B cell (primary cell): ENCODE results near the gene SDF2. TPM values are rescaled to one million over a fixed set of nuclear protein-coding genes. Genes with fewer than 3 reads are reported as not detected.

Experiments
- ATAC-seq: fragments of 200-7000 bp; cut with Tn5 transposase; one replicate; pipeline ENCODE4 v1.10.0; 2021; ENCODE audit warnings: low read depth, mild to moderate bottlenecking, moderate number of reproducible peaks, moderate library complexity
- CTCF ChIA-PET: fragments of 350-600 bp; sonication (Branson Sonifier 250); formaldehyde crosslinking; loops from one replicate; lab custom pipeline; 2021; ENCODE audit warnings: antibody characterized with exemption, inconsistent platforms; lab: Charles Lee
- POLR2A ChIA-PET: fragments of 350-600 bp; sonication (Branson Sonifier 250); formaldehyde crosslinking; loops from one replicate; lab custom pipeline; 2021; ENCODE audit warnings: antibody characterized with exemption; lab: Charles Lee
- DNase-seq: peaks from one replicate; pipeline ENCODE4 v3.0.0; 2013
- H2AFZ ChIP-seq: 2 replicates; pipeline ENCODE4 v1.6.1; 2012; ENCODE audit warnings: mild to moderate bottlenecking, low read depth, low read length; ENCODE audit not compliant: insufficient read depth, poor library complexity, severe bottlenecking
- H3K27ac ChIP-seq, 2 donors: 1 replicate in 1 of 2; 2 replicates in 1 of 2; pipeline ENCODE4 v1.5.1; 2012 to 2013; ENCODE audit warnings: low read length in 2 of 2, mild to moderate bottlenecking in 2 of 2, moderate library complexity in 1 of 2
- H3K27me3 ChIP-seq, 4 experiments: fragments of 200-600 bp in 1 of 4; sonication (generic) in 1 of 4; replicated peaks in 1 of 4; 1 replicate in 2 of 4; 2 replicates in 2 of 4; pipeline versions ENCODE4 v1.6.1 to v1.7.0; 2013 to 2016; ENCODE audit warnings: low read length in 3 of 4, mild to moderate bottlenecking in 2 of 4, mixed read lengths in 1 of 4, moderate library complexity in 1 of 4; ENCODE audit not compliant: insufficient read depth in 4 of 4, control insufficient read depth in 3 of 4; ENCODE audit errors: control extremely low read depth in 1 of 4
- H3K36me3 ChIP-seq, 2 experiments: replicated peaks in 1 of 2; 1 replicate in 1 of 2; 2 replicates in 1 of 2; pipeline versions ENCODE4 v1.6.1 to v1.7.1; 2013; ENCODE audit warnings: low read length in 1 of 2; ENCODE audit not compliant: insufficient read depth in 2 of 2, control insufficient read depth in 1 of 2; ENCODE audit errors: control extremely low read depth in 1 of 2, extremely low read depth in 1 of 2
- H3K4me1 ChIP-seq, 2 donors: fragments of 200-600 bp in 1 of 2; sonication (generic) in 1 of 2; 1 replicate in 1 of 2; 2 replicates in 1 of 2; pipeline versions ENCODE4 v1.5.1 to v1.6.1; 2013 to 2017; ENCODE audit warnings: low read length in 2 of 2; ENCODE audit not compliant: control insufficient read depth in 2 of 2, insufficient read depth in 2 of 2
- H3K4me2 ChIP-seq: replicated peaks from 2 replicates; pipeline ENCODE3; 2012; ENCODE audit warnings: mild to moderate bottlenecking, low read depth, low read length; ENCODE audit not compliant: poor library complexity, severe bottlenecking
- H3K4me3 ChIP-seq, 5 experiments: fragments of 200-600 bp in 1 of 5; sonication (generic) in 1 of 5; 1 replicate in 3 of 5; 2 replicates in 2 of 5; pipeline versions ENCODE4 v1.5.1 to v1.7.0; 2011 to 2016; ENCODE audit warnings: low read length in 4 of 5, mild to moderate bottlenecking in 4 of 5, low read depth in 2 of 5, control low read depth in 1 of 5, moderate library complexity in 1 of 5; ENCODE audit not compliant: insufficient read depth in 1 of 5; ENCODE audit errors: control extremely low read depth in 1 of 5, extremely low read depth in 1 of 5
- H3K79me2 ChIP-seq: fragments of 200-600 bp; sonication (generic); one replicate; pipeline ENCODE4 v1.6.0; 2016; ENCODE audit warnings: low read length; ENCODE audit not compliant: control insufficient read depth, insufficient read depth
- H3K9ac ChIP-seq: fragments of 200-600 bp; sonication (generic); 2 replicates; pipeline ENCODE4 v1.6.1; 2017; ENCODE audit warnings: mild to moderate bottlenecking, low read length, moderate library complexity
- H3K9me3 ChIP-seq, 3 donors: one replicate each; pipeline versions ENCODE4 v1.6.1 to v1.7.1; 2013; ENCODE audit warnings: low read length in 2 of 3; ENCODE audit not compliant: control insufficient read depth in 2 of 3, insufficient read depth in 1 of 3; ENCODE audit errors: control extremely low read depth in 1 of 3
- H4K20me1 ChIP-seq: 2 replicates; pipeline ENCODE4 v1.6.0; 2012; ENCODE audit warnings: mild to moderate bottlenecking, low read length; ENCODE audit not compliant: insufficient read depth, control insufficient read depth, poor library complexity, severe bottlenecking
- H3K27ac Mint-ChIP-seq: one replicate; pipeline ENCODE4 v1.8.0; 2021; ENCODE audit warnings: mixed read lengths
- H3K27me3 Mint-ChIP-seq: one replicate; pipeline ENCODE4 v1.8.0; 2021; ENCODE audit warnings: mixed read lengths
- H3K4me1 Mint-ChIP-seq: one replicate; pipeline ENCODE4 v1.8.0; 2021; ENCODE audit warnings: mixed read lengths
- H3K4me3 Mint-ChIP-seq: one replicate; pipeline ENCODE4 v1.8.0; 2021; ENCODE audit warnings: mixed read lengths
- H3K9me3 Mint-ChIP-seq: one replicate; pipeline ENCODE4 v1.8.0; 2022; ENCODE audit warnings: mixed read lengths; ENCODE audit not compliant: insufficient read depth
- CTCF ChIP-seq: fragments of 200-600 bp; IDR thresholded peaks from one replicate; pipeline ENCODE4 v1.8.0; 2022; ENCODE audit warnings: antibody characterized with exemption, mild to moderate bottlenecking
- EZH2 ChIP-seq: IDR thresholded peaks from 2 replicates; pipeline ENCODE4 v1.6.1; 2012; ENCODE audit warnings: borderline replicate concordance, low read depth, mild to moderate bottlenecking, moderate library complexity, low read length; ENCODE audit not compliant: insufficient read depth, poor library complexity, severe bottlenecking
- WGBS: methylation state at CpG from one replicate; pipeline ENCODE4 v1.1.5; 2013; ENCODE audit warnings: missing lambda C conversion rate; ENCODE audit not compliant: insufficient coverage; 5-methylcytosine and 5-hydroxymethylcytosine counted together
- intact Hi-C: fragments of 100-400 bp; cut with micrococcal nuclease; formaldehyde crosslinking; loops from one replicate; pipeline ENCODE4 v1.10.0; 2022
- polyA plus RNA-seq: library from polyadenylated mRNA; depleted of rRNA; stranded (reverse); fragments of >200 nt; gene quantifications from 2 replicates; pipeline ENCODE4 v1.2.3, GENCODE V29; 2012
- total RNA-seq, 2 donors: library from RNA; stranded (reverse); fragments of 120-200 nt in 1 of 2; gene quantifications; 1 replicate in 1 of 2; 2 replicates in 1 of 2; pipeline versions ENCODE4 v1.2.3 to v1.2.4, GENCODE V29; 2013 to 2022

Gene SDF2
- total and polyA plus RNA-seq, 2 donors (not counting 1 experiment from before 2014, with no cell fraction given) = 32.6 to 40.4 TPM

GRCh38 chr17:28667870-28668269 is 6.2 kb upstream of the SDF2 start:
- Histone ChIP-seq H3K27me3 (no peaks in the 10 kb centered on the region), H3K36me3 (peaks cover 0 to 52% of the 10 kb centered on the region in 2 experiments), H3K4me1 (peaks cover 7 to 12% of the 10 kb centered on the region in 2 donors), H3K9me3 (no peaks in the 10 kb centered on the region), H3K79me2 (peaks cover 78% of the 10 kb centered on the region), H3K9ac (no peak overlapping the region), H3K4me3 (no peak overlapping the region), H3K4me2 (no peak overlapping the region), H3K27ac (no peak overlapping the region), H2AFZ (no peak overlapping the region), H4K20me1 (peaks cover 46% of the 10 kb centered on the region)
- H3K27me3 Mint-ChIP-seq = no peaks in the 10 kb centered on the region
- H3K9me3 Mint-ChIP-seq = no peaks in the 10 kb centered on the region
- no peak for TF ChIP-seq CTCF
- no peak for TF ChIP-seq EZH2
- no peak for ATAC-seq
- POLR2A ChIA-PET = no interaction called here
- H3K27ac Mint-ChIP-seq = no peak overlapping the region
- no peak for DNase-seq
- CTCF ChIA-PET = interaction anchor here (1.7 kb wide), 1 partner anchor 22 kb away, joined by 7 read pairs; no protein-coding TSS in a partner anchor
- H3K4me3 Mint-ChIP-seq = no peak overlapping the region
- no CpG with 5 or more reads among the region's 1 CpG for WGBS
- intact Hi-C loops = no loop called here
- peaks cover 36% of the 10 kb centered on the region for H3K4me1 Mint-ChIP-seq

- Histone ChIP-seq H3K4me1 (peaks cover 15 to 23% of the 10 kb centered on the region in 2 donors), H3K4me2 (no peak overlapping the region), H3K79me2 (peaks cover 83% of the 10 kb centered on the region), H3K9me3 (no peaks in the 10 kb centered on the region), H3K27me3 (no peaks in the 10 kb centered on the region), H3K9ac (no peak overlapping the region), H2AFZ (no peak overlapping the region), H3K27ac (no peak overlapping the region), H3K36me3 (peaks cover 0 to 34% of the 10 kb centered on the region in 2 experiments), H4K20me1 (peaks cover 42% of the 10 kb centered on the region), H3K4me3 (no peak overlapping the region)
- Mint-ChIP-seq H3K27me3 (no peaks in the 10 kb centered on the region), H3K4me3 (no peak overlapping the region), H3K9me3 (no peaks in the 10 kb centered on the region), H3K27ac (no peak overlapping the region), H3K4me1 (peaks cover 53% of the 10 kb centered on the region)
- ATAC-seq = no peak
- CTCF ChIA-PET = no interaction called here
- intact Hi-C loops = no loop called here
- no peak for DNase-seq
- whole genome bisulfite sequencing = 90% methylated on average over 1 of the region's 2 CpGs
- no peak for TF ChIP-seq EZH2
- no peak for TF ChIP-seq CTCF
- POLR2A ChIA-PET = interaction anchor here (0.7 kb wide), 1 partner anchor 86 kb away, joined by 4 read pairs; no protein-coding TSS in a partner anchor
These were observed 4.3 kb upstream of the SDF2 start for GRCh38 chr17:28665994-28666393.
